ENCODE measurements around the gene F11.

F11 gene

DNA sequence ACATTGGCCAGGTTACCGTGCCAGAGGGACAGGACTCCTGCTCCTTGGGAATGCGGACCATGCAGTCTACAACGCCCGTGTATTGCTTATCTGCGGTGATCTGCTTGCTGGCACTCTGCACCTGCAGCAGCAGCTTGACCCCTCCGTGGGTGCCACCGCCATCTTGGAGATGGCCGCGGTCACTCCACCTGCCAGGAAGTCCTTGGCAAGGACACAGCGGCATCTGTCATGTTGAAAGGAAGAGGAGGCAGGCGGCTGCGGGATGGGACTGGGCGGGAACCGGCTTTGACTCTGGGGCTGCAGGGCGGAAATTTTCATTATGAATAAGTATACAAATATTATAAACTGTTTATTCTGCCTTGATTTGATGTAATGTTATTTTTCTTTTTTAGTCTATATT lies 63.4 kb downstream of the F11 start:
- DNase-seq, result no peak
- Histone ChIP-seq H3K4me1 (ENCODE audit: control extremely low read depth in 1 of 4, control insufficient read depth in 4 of 4, insufficient read depth in 4 of 4, low read length in 3 of 4) (no peaks in the 10 kb centered on the region), H3K27ac (ENCODE audit: insufficient read depth in 1 of 2, low read depth in 1 of 2, low read length in 2 of 2, poor library complexity in 1 of 2, severe bottlenecking in 2 of 2) (no peak overlapping the region), H3K36me3 (ENCODE audit: control insufficient read depth in 4 of 4, insufficient read depth in 4 of 4, low read length in 3 of 4) (no peaks in the 10 kb centered on the region), H3K9me3 (ENCODE audit: control extremely low read depth in 1 of 5, control insufficient read depth in 4 of 5, insufficient read depth in 2 of 5, low read depth in 1 of 5, low read length in 4 of 5) (peaks cover 0 to 3% (median 2%) of the 10 kb centered on the region in 5 experiments), H3K4me3 (ENCODE audit: control insufficient read depth in 1 of 7, extremely low read depth in 1 of 7, insufficient read depth in 4 of 7, low read depth in 2 of 7, low read length in 6 of 7) (no peak overlapping the region), H3K27me3 (replicated peaks in 2 of 5; ENCODE audit: control insufficient read depth in 4 of 5, insufficient read depth in 5 of 5, low read length in 4 of 5) (no peaks in the 10 kb centered on the region)
- ChIA-PET POLR2A (no interaction called here), CTCF (no interaction called here)
- WGBS (ENCODE audit: insufficient coverage), result 95% methylated on average over 9 of the region's 15 CpGs

DNA sequence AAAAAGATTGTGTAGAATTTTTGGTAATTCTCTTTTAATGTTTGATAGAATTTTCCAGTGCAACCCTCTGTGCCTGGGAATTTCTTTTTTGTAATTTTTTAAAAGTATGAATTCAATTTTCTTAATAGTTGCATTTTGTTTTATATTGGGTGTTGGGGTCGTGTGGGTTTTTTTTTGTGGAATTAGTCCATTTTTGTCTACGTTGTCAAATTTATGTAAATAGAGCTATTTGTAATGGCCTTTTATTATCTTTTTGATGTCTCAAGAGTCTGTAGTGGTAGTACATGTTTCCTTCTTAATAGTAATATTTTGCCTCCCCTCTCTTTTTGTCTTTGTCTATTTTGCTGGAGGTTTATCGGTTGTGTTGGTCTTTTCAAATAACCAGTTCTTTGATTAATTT lies 64.4 kb downstream of the F11 start:
- H3K27ac ChIP-seq (ENCODE audit: insufficient read depth in 1 of 2, low read depth in 1 of 2, low read length in 2 of 2, poor library complexity in 1 of 2, severe bottlenecking in 2 of 2), result no peak overlapping the region
- H3K4me1 ChIP-seq (ENCODE audit: control extremely low read depth in 1 of 4, control insufficient read depth in 4 of 4, insufficient read depth in 4 of 4, low read length in 3 of 4), result no peaks in the 10 kb centered on the region
- H3K4me3 ChIP-seq (ENCODE audit: control insufficient read depth in 1 of 7, extremely low read depth in 1 of 7, insufficient read depth in 4 of 7, low read depth in 2 of 7, low read length in 6 of 7), result no peak overlapping the region
- CTCF ChIA-PET, result no interaction called here
- no peak for DNase-seq
- H3K9me3 ChIP-seq (ENCODE audit: control extremely low read depth in 1 of 5, control insufficient read depth in 4 of 5, insufficient read depth in 2 of 5, low read depth in 1 of 5, low read length in 4 of 5), result peaks cover 0 to 3% (median 2%) of the 10 kb centered on the region in 5 experiments
- H3K36me3 ChIP-seq (ENCODE audit: control insufficient read depth in 4 of 4, insufficient read depth in 4 of 4, low read length in 3 of 4), result no peaks in the 10 kb centered on the region
- H3K27me3 ChIP-seq (replicated peaks in 2 of 5; ENCODE audit: control insufficient read depth in 4 of 5, insufficient read depth in 5 of 5, low read length in 4 of 5), result no peaks in the 10 kb centered on the region
- 80% methylated on average over 1 of the region's 3 CpGs for WGBS (ENCODE audit: insufficient coverage)
- POLR2A ChIA-PET, result no interaction called here

DNA sequence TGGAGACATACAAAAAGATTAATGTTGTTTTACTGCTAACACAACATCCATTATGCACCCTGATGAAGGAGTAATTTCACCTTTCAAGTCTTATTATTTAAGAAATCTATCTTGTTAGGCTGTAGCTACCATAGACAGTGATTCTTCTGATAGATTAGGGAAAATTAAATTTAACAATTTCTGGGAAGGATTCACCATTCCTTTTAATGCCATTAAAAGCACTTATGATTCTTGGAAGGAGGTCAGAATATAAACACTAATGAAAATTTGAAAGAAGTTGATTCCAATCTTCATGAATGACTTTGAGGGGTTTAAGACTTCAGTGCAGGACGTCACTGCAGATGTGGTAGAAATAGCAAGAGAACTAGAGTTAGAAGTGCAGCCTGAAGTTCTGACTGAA lies 69.8 kb downstream of the F11 start:
- no peak overlapping the region for H3K4me3 ChIP-seq (ENCODE audit: control insufficient read depth in 1 of 7, extremely low read depth in 1 of 7, insufficient read depth in 4 of 7, low read depth in 2 of 7, low read length in 6 of 7)
- DNase-seq, result no peak
- H3K36me3 ChIP-seq (ENCODE audit: control insufficient read depth in 4 of 4, insufficient read depth in 4 of 4, low read length in 3 of 4), result no peaks in the 10 kb centered on the region
- no CpG with 5 or more reads among the region's 1 CpG for WGBS (ENCODE audit: insufficient coverage)
- no peaks in the 10 kb centered on the region for H3K27me3 ChIP-seq (replicated peaks in 2 of 5; ENCODE audit: control insufficient read depth in 4 of 5, insufficient read depth in 5 of 5, low read length in 4 of 5)
- H3K27ac ChIP-seq (ENCODE audit: insufficient read depth in 1 of 2, low read depth in 1 of 2, low read length in 2 of 2, poor library complexity in 1 of 2, severe bottlenecking in 2 of 2), result no peak overlapping the region
- POLR2A ChIA-PET, result no interaction called here
- CTCF ChIA-PET, result no interaction called here
- no peaks in the 10 kb centered on the region for H3K4me1 ChIP-seq (ENCODE audit: control extremely low read depth in 1 of 4, control insufficient read depth in 4 of 4, insufficient read depth in 4 of 4, low read length in 3 of 4)
- H3K9me3 ChIP-seq (ENCODE audit: control extremely low read depth in 1 of 5, control insufficient read depth in 4 of 5, insufficient read depth in 2 of 5, low read depth in 1 of 5, low read length in 4 of 5), result peaks cover 0 to 3% (median 2%) of the 10 kb centered on the region in 5 experiments
